ENCODE results near the gene RNASEH2A. TPM values are rescaled to one million over a fixed set of nuclear protein-coding genes. Genes with fewer than 3 reads are reported as not detected.

RNASEH2A gene
- total RNA-seq, 2 experiments from 2014 or later: 46.1 to 55.5 TPM

- Mint-ChIP-seq H3K4me3 (peak overlapping the region; percentile 80), H3K27ac (peak overlapping the region; percentile 67), H3K27me3 (no peaks in the 10 kb centered on the region), H3K36me3 (no peaks in the 10 kb centered on the region), H3K4me1 (peaks cover 27% of the 10 kb centered on the region), H3K9me3 (no peaks in the 10 kb centered on the region)
- peak; percentile 52 for DNase-seq
Measured at GRCh38 chr19:12778017-12778904, 28.1 kb upstream of the RNASEH2A start.

GRCh38 chr19:12778905-12779161 lies 27.6 kb upstream of the RNASEH2A start:
- Mint-ChIP-seq H3K4me3 (peak overlapping the region; percentile 80), H3K9me3 (no peaks in the 10 kb centered on the region), H3K36me3 (no peaks in the 10 kb centered on the region), H3K27ac (peak overlapping the region; percentile 67), H3K27me3 (no peaks in the 10 kb centered on the region), H3K4me1 (peaks cover 26% of the 10 kb centered on the region)
- no peak for DNase-seq

- peaks cover 26% of the 10 kb centered on the region for H3K4me1 Mint-ChIP-seq
- H3K4me3 Mint-ChIP-seq: peak overlapping the region; percentile 80
- H3K9me3 Mint-ChIP-seq: no peaks in the 10 kb centered on the region
- peak overlapping the region; percentile 44 for H3K27ac Mint-ChIP-seq
- H3K27me3 Mint-ChIP-seq: no peaks in the 10 kb centered on the region
- no peaks in the 10 kb centered on the region for H3K36me3 Mint-ChIP-seq
- no peak for DNase-seq
Measured at GRCh38 chr19:12779162-12779993, 27.0 kb upstream of the RNASEH2A start.

GRCh38 chr19:12782174-12782423 lies 24.3 kb upstream of the RNASEH2A start:
- Mint-ChIP-seq H3K27ac (peak overlapping the region; percentile 96), H3K9me3 (no peaks in the 10 kb centered on the region), H3K36me3 (no peaks in the 10 kb centered on the region), H3K27me3 (no peaks in the 10 kb centered on the region), H3K4me1 (peaks cover 27% of the 10 kb centered on the region), H3K4me3 (peak overlapping the region; percentile 80)
- DNase-seq: no peak

- Mint-ChIP-seq H3K4me3 (peak overlapping the region; percentile 80), H3K9me3 (no peaks in the 10 kb centered on the region), H3K4me1 (peaks cover 24% of the 10 kb centered on the region), H3K27ac (peak overlapping the region; percentile 96), H3K36me3 (no peaks in the 10 kb centered on the region), H3K27me3 (no peaks in the 10 kb centered on the region)
- peak; percentile 91 for DNase-seq
Measured at GRCh38 chr19:12782424-12783290, 23.7 kb upstream of the RNASEH2A start.

GRCh38 chr19:12783291-12783848 lies 23.0 kb upstream of the RNASEH2A start:
- Mint-ChIP-seq H3K4me3 (peak overlapping the region; percentile 70), H3K4me1 (peaks cover 27% of the 10 kb centered on the region), H3K27me3 (no peaks in the 10 kb centered on the region), H3K27ac (peak overlapping the region; percentile 87), H3K36me3 (no peaks in the 10 kb centered on the region), H3K9me3 (no peaks in the 10 kb centered on the region)
- no peak for DNase-seq

- no peak for DNase-seq
- peaks cover 27% of the 10 kb centered on the region for H3K4me1 Mint-ChIP-seq
- no peaks in the 10 kb centered on the region for H3K27me3 Mint-ChIP-seq
- H3K36me3 Mint-ChIP-seq: no peaks in the 10 kb centered on the region
- H3K9me3 Mint-ChIP-seq: no peaks in the 10 kb centered on the region
- peak overlapping the region; percentile 70 for H3K4me3 Mint-ChIP-seq
- H3K27ac Mint-ChIP-seq: peak overlapping the region; percentile 87
Measured at GRCh38 chr19:12783849-12784393, 22.5 kb upstream of the RNASEH2A start.

GRCh38 chr19:12784394-12784870 lies 22.0 kb upstream of the RNASEH2A start:
- DNase-seq: no peak
- H3K4me1 Mint-ChIP-seq: peaks cover 28% of the 10 kb centered on the region
- no peak overlapping the region for H3K4me3 Mint-ChIP-seq
- H3K27me3 Mint-ChIP-seq: no peaks in the 10 kb centered on the region
- H3K27ac Mint-ChIP-seq: no peak overlapping the region
- H3K9me3 Mint-ChIP-seq: no peaks in the 10 kb centered on the region
- no peaks in the 10 kb centered on the region for H3K36me3 Mint-ChIP-seq

- Mint-ChIP-seq H3K9me3 (no peaks in the 10 kb centered on the region), H3K27ac (no peak overlapping the region), H3K36me3 (no peaks in the 10 kb centered on the region), H3K4me3 (no peak overlapping the region), H3K27me3 (no peaks in the 10 kb centered on the region), H3K4me1 (peaks cover 27% of the 10 kb centered on the region)
- no peak for DNase-seq
Measured at GRCh38 chr19:12784871-12785430, 21.4 kb upstream of the RNASEH2A start.

- no peak for DNase-seq
- Mint-ChIP-seq H3K4me1 (peaks cover 30% of the 10 kb centered on the region), H3K27ac (no peak overlapping the region), H3K4me3 (no peak overlapping the region), H3K9me3 (no peaks in the 10 kb centered on the region), H3K27me3 (no peaks in the 10 kb centered on the region), H3K36me3 (no peaks in the 10 kb centered on the region)
Measured at GRCh38 chr19:12785431-12786031, 20.9 kb upstream of the RNASEH2A start.

GRCh38 chr19:12786141-12786870 lies 20.1 kb upstream of the RNASEH2A start:
- Mint-ChIP-seq H3K4me1 (peaks cover 37% of the 10 kb centered on the region), H3K36me3 (no peaks in the 10 kb centered on the region), H3K4me3 (no peak overlapping the region), H3K27me3 (no peaks in the 10 kb centered on the region), H3K9me3 (no peaks in the 10 kb centered on the region), H3K27ac (peak overlapping the region; percentile 65)
- DNase-seq: no peak

- peaks cover 32% of the 10 kb centered on the region for H3K4me1 Mint-ChIP-seq
- DNase-seq: no peak
- peak overlapping the region; percentile 65 for H3K27ac Mint-ChIP-seq
- H3K4me3 Mint-ChIP-seq: no peak overlapping the region
- no peaks in the 10 kb centered on the region for H3K27me3 Mint-ChIP-seq
- peaks cover 3% of the 10 kb centered on the region for H3K36me3 Mint-ChIP-seq
- no peaks in the 10 kb centered on the region for H3K9me3 Mint-ChIP-seq
Measured at GRCh38 chr19:12786952-12787351, 19.4 kb upstream of the RNASEH2A start.

GRCh38 chr19:12787458-12787857 lies 18.9 kb upstream of the RNASEH2A start:
- Mint-ChIP-seq H3K4me3 (no peak overlapping the region), H3K27ac (no peak overlapping the region), H3K9me3 (no peaks in the 10 kb centered on the region), H3K4me1 (peaks cover 29% of the 10 kb centered on the region), H3K36me3 (peaks cover 5% of the 10 kb centered on the region), H3K27me3 (no peaks in the 10 kb centered on the region)
- no peak for DNase-seq

All from activated naive CD8-positive, alpha-beta T cell treated with anti-CD3 and anti-CD28 coated beads for 36 hours (primary cell).